NCI-H1105 treated with DMSO at 0.1 percent for 48 hours (cell line): ENCODE measurements around the gene CARS1.

ENCODE experiments used
- DNase-seq: peaks from one replicate; lab custom pipeline; 2025; lab: John Stamatoyannopoulos, UW

The CARS1 gene

DNA sequence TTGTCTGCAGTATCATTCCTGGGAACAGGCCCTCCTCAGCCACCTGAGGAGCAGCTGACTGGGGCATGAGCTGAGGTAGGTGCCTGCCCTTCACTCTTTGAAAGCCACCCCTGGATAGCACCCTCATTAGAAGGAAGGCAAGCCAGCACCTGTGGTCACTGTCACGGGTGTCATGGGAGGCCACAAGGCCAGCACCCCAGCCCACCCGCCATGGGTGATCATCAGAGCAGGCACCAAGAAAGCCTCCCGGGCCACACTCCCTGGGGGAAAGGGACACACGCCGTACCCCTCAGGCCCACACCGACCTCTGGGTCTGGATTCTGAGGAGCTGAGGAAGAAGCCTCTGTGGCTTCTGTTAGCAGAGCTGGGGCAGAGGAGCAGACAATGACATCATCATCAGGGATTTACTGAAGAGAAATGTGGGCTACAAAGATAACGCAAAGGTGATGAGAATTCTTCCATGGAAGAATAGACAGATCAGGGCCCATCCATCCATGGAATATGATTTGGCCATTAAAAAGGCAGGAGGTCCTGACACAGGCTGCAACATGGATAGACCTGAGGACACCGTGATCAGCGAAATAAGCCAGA, 48.4 kb downstream of the CARS1 start:
- no peak for DNase-seq

DNA sequence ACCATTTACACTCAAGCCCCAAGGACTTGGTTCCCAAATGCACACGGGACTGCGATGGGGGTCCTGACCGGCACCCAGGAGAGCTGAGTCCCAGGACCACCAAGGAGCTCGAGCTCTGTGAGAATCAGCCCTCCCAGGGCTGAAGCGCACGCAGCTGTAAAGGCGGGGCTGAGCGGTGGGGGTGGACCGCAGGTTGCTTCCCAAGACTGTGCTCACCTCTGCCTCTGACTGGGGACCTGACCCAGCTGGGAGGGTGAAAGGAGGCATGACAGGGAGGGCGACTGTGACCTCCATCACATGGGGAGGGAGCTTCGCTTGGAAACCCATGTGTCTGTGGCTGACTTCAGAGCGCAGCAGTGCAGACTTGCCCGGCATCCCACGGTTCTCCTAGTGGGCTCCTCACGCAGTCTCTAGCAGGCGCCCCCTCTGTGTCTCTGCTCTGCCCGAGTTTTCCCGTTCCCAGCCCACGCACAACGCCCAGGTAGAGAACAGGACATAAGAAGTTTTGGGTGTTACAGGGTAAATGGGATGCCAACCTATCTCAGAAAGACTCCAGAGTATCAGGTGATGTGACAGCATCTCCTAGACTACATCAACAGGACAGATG, 49.7 kb downstream of the CARS1 start:
- DNase-seq, result no peak

DNA sequence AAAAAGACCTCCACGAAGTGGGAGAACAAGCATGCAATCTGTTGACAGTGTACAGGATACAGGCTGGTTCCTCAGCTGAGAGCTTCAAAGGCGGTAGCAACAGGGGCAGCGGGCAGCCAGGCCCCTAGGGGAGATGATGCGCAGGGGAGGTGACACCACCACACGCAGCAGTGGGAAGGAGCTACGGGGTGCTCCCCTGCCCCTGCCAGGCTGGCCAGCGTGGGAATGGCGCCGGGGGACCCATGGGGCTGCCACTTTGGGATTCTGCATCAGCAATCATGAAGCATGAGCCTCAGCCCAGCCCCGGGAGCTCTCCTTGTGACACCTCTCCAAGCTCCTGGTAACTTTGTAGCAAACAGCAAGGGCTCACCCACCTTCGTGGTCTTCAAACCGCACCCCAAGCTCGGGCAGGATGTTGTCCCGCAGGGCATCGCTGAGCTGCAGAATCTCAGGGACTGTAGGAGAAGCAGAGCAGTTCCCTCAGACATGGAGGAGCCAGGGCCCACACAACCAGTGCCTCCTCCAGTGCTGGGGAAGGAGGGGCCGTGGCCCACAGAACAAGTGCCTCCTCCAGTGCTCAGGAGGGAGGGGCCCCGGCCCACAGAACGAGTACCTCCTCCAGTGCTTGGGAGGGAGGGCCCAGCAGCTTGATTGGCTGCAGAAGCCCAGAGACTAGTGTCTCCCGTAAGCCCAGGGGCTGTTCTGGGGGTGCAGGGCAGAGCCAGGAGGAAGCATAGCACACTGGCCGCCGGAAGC, 50.5 kb downstream of the CARS1 start:
- DNase-seq, result no peak

DNA sequence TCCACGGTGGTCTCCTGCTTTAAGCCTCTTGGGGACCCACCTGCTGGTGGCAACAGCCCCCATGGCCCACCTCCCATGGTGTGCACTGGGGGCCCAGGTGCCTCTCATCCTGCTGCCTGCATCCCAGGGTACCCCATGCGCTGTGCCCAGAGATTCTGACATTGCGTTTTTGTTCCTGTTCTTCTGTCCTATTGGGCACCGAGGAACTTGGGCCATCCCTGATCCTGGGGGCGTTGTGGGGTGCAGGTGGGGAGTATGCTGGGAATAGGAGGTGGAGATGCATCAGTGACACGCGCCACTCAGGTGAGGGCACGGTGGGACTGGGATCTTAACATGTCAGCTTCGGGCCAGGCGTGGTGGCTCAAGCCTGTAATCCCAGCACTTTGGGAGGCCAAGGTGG, 52.7 kb downstream of the CARS1 start:
- no peak for DNase-seq

DNA sequence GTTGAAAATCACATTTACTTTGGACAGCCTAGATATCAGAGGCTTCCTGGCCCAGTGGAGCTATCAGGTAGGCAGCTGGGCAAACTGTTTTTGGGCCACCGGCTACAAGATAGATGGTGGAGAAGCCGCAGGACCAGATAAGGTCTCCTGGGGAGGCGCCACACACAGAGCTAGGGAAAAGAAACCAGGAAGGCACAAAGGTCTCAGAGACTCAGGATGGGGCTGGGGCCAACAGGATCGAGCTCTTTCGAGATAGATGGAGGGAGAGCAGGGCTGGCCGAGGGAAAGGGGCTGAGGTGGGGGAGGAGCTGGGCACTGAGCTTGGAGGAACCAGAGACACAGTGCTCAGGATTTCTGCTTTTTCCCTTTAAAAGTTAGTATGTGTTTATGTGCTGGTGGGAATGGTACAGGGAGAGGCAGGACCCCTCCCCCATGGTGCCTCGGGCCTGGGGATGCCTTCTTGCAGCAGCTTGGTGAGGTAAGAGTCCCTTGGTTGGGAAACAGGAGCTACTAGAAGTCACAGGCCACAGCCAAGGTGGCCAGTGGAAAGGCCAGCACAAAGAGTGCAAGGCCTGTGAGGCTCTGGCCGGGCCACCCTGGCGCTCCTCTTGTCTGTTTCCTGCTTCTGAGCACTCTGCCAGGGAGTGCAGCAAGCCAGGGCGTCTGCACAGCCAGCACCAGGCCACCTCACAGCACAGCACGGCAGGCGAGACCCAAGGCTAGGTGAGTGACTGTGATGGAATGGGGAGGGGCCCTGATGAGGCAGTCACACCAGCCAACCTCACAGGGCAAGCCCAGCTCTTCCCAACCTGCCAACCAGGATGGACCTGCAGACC, 53.6 kb downstream of the CARS1 start:
- no peak for DNase-seq

DNA sequence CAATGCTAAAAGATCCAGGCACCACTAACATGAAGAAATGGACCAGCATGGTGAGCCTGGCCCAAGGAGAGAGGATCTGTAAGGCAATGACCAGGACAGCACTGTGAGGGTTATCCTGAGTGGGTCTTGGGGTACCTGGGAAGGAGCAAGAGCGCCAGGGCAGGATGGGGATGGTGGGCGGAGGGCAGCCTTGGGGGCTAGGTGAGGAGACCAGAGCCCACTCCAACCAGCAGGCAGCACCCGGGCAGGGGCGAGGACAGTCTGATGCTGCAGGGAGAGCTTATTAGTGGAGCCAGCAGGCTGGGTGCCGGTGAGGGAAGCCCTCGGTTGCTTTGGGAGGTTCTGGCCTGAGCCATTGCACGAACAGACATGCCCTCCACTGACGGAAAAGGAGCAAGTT, 54.4 kb downstream of the CARS1 start:
- no peak for DNase-seq

DNA sequence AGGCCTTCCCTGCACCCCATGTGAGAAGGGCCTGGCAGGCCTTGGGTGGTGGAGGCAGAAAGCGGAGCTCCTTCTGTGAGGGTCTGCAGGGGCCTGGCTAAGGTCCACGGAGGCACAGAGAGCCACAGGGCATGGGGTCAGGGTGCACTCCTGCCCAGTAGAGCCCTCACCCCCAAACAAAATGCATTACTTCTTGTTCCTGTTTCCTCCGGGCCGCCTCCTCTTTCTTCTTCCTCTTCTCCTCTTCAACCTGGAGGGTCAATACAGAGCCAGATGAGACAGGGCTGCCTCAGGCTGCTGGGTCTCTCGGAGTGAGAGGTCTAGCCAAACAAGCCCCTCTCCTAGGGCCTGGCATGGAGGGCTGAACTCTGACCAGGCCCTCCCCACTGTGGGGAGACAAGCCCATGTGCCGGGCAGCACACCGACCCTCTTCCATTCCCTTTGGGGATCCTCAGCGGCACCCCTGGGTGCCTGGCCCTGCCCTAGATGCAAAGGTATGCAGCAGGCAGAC, 54.8 kb downstream of the CARS1 start:
- DNase-seq, result no peak

DNA sequence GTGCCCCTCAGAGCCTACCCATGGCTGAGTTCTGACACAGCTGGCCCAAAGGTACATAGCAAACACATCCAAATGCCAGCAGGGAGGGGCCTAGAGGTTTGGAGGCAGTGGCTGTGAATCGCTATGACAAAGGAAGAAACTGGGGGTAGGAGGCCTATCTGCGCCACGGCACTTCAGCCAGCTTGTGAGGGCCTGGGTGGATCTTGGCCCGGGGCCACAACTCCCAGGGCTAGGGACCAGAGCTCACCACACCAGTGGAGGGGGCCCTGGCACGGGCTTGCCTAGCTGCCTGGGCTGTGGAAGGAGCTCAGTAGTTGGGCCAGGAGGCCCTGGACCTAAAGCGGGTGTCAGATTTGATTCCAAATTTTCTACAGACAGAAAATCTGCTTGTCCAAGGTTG, 55.7 kb downstream of the CARS1 start:
- DNase-seq, result peak; percentile 39

DNA sequence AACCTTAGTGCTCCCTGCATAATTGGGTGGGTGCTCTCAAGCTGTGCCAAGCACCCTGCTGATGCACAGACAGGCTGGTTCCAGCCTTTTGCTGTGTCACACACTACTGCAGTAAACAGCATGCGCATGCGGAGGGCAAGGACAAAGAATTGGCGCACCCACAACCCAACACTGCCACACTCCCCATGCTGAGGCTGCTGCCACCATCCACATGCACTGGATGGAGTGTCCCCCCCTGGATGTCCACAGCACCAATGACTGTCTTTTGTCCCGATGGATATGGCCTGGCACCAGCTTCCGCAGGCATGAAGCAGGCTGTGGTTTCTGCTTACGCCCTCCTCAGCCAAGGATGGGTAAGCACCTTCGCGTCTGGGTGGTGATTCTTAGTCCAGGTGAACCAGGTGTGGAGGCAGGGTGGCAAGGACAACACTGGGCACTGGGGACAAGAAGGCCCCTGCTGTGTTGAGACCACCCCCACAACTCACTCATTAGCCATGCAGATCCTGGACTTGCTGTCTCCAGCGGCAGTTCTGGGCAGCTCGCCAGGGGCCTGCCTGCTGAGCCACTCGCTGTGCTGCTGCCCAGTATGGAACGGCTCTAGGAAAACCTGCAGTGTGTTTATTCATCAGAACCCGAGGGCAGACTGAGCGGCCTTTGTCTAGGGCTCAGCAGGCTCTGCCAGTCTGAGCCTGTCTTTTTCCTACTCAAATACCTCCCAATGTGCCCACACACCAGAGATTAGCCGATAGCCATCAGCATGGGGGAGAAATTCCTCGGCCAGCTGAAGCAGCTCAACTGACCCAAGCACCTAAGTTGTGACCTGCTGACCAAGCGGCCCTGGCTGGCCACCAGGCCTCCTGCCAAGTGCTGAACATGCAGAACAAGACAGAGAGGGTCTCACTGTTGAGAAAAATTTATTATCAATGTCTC, 56.9 kb downstream of the CARS1 start:
- peak; percentile 97 for DNase-seq

DNA sequence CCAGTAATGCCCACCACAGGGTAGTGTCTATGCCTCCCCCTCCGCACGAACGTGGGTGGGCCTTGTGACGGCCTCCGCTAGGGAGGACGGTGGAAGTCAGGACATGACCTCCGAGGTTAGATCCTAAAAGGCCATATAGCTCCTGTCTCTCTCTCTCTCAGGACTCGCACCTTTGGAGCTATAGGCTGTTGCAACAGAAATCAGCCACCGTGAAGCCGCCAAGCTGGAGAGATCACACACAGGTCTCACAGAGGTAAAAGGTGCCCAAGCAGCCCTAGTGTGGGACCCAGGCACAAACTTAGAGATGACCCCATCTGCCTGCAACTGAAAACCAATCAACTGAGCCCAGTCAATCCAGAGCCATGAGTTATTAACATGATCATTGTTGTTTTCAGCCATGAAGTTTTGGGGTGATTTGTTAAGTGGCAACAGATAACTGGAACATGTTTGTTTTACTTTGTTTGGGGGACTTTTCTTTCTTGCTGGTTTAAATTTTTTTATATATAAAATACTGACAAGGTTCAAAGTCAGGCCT, 57.7 kb downstream of the CARS1 start:
- DNase-seq, result no peak

DNA sequence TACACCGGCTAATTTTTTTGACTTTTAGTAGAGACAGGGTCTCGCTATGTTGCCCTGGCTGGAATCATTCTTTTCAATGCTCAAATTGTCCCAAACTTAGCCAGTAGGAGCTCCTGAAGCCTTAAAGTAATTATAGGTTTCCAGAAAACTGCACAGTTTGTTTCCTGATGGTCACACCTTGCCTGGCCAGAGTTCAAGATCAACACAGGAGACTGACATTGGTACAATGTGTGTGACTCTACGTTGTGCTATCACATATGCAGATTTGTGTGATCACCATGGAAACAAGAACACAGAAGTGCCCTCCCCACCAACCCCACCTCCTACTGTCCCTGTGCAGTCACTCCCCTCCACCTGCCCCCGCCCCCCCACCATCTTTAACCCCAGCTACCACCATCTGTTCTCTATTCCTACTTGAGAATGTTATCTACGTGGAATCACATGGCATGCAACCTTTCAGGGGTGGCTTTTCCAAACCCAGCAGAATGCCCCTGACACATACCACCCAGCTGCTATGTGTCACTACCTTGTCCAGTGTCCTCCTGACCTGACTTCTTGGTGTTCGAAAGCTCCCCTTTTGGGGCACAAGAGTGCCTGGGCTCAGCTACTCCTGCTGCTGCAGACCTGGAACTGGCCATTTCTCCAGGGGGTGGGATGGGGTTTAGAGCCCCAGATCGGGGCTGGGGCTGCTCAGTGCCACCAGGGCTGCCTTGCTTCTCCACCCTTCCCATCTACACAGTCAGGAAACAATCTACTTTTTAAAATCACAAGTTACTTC, 59.0 kb downstream of the CARS1 start:
- DNase-seq, result no peak

DNA sequence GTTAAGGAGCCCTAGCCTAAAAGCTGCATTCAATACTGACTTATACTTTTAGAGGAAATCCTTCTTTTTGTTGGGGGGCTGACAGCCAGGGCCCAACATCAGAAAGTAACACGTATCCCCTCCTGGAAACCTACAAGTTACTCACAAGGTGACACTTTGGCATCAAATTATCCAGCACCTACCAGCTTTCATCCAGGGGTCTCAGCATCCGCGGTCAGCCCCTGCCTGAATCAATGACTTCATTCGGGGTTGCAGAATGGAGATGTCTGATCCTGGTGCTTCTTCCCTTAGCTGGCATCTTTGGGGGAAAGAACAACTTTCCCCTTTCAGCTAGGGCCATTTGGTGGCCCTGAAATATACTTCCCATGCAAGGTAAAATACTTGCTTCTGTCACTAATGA, 59.8 kb downstream of the CARS1 start:
- no peak for DNase-seq

DNA sequence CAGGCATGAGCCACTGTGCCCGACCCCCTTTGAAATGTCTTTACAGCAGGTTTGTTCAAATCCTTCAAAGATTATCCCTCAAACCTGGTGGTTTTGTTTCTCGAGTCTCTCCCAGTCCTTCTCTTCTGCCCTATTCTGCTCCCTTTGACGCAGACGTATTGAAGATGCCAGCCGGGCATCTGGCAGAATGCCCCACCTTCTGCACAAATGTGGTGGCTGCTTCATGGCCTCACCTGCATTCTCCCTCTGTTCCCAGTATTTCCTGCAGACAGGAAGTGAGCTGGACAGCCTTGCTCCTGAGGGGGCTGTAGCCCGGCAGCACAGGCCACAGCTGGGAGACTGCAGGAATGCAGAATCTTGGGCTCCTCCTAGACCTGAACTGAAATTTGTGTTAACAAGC, 60.2 kb downstream of the CARS1 start:
- DNase-seq, result no peak

DNA sequence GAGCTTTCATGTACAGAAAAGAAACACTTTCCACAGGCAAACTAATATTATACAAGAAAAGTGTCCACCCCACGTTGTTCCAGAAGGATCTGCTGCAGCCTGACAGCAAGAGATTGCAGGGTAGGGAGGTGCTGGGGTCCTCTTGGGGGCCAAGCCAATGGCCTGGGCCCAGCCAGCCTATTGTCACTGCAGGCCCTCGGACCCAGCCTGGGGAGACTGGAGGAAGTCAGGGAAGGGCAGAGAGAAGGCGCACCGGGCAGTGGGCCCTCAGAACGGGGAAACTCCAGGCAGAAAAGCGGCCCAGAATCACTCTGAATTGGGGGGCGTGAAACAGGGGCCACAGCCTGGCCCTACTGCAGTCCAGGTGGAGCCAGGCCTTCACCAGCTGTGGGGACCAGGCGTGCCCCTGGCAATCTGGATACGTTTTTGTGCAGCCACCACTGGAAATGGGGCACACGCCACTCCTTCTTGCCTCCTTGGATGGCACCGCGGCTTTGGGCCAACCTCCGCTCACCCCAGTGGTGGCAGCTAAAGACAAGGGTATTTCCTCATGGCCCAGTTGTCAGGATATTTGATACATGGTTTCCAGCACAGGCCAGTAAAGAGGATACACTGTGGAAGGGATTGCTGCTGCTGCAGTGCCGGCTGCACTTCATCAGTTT, 61.2 kb downstream of the CARS1 start:
- no peak for DNase-seq

DNA sequence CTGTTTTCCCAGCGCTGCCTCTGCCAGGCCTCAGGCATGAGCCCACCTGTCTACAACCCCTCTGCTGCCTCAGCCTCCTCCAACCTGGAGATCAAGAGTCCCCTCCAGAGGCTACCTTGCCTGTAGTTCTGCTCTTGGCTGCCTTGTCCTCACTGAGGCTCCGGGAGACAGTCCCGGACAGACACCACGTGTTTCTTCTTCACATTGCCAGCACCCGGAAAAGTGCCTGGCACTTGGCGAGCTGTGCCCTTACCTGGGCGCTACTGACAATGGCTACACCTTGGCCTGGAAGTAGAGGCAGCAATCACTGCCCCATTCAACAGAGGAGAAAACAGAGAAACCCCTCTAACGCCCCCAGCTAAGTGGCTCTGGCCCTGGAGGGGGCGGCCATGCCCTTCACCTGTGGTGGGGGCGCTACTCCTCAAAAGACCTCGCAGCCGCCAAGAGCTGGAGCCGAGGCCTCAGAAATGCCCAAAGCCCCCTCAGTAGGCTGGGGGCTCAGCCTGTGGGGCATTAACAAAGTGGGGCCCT, 62.1 kb downstream of the CARS1 start:
- DNase-seq, result no peak

DNA sequence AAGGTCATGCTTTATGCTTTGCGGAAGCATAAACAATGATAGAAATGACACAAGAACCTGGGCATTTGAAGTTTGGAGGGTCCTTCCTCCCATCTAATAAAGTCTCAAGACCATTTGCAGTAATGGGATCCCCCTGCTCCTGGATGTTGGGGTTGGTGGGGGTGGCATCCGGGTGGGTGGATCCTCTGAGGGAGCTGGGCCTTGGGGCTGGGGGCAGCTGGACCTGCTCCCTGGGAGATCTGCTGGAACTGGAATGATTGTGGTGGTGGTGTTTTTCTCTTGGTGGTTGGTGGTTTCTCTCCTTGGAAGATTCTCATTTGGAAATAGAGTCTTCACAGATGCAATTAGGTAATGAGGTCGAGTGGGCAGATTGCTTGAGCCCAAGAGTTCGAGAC, 62.9 kb downstream of the CARS1 start:
- no peak for DNase-seq

DNA sequence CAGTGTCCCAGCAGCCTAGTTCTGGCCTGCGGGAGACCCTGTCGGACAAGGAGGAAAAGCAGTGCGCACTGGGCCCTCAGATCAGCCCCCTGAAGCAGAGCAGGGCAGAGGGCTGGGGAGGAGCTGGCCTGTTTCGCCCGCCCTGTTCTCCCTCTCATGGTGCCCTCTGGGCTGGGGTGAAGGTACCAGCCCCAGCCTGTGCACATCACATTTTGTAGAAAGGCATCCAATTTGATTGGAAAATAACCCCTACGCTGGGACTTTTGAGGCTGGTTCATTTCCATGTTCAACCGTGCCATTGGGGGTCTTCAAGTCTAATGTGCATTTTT, 64.3 kb downstream of the CARS1 start:
- no peak for DNase-seq

DNA sequence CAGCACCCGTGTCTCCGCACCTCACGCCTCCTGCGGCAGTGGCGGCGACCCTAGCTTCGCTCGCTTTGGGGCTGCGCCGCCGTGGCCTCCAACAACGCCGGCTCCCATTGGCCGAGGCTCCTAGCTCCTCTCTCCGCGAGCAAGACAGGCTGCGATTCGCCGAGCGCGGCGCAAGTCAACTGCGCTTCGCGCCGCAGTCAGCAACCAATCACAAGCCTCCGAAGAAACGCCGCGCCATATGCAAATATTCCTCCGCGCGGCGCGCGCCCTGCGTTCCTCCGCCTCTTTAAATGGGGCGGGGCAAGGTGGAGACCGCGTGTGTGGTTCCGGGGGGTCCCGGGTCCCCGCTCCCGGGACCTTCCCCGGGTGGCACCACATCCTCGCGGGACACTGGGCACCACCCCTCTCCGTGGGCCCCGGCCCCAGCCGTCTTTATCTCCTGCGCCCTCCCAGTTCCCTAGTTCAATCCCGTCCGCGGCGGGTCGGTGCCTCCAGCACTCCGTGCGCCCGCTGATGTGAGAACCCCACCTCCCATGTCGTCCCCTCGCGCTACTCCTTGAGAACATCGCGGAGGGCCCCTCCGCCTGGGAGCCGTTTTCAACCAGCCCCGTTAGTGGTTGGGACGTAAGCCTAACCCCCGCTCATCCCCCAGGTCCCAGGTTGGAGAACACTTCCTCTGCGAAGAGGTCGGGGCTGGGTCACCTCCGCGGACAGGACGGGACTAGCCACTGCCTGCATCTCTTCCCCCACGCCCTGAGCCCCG, 64.8 kb downstream of the CARS1 start, which contains the start of gene NAP1L4:
Gene NAP1L4 (minus strand): TSS at position 96 of the 763 bp plus-strand sequence. CDS start 13,109 bp downstream, outside the sequence.
- peak; percentile 96 for DNase-seq
